Endothelial cell of umbilical vein (primary cell): Measurements from ENCODE around the gene BUD31.

Experiments used
- CTCF ChIP-seq, 2 donors: IDR thresholded peaks; 1 replicate in 1 of 2; 2 replicates in 1 of 2; pipeline ENCODE4 v1.5.1; 2011; ENCODE audit warnings: low read length in 2 of 2, mild to moderate bottlenecking in 2 of 2, moderate library complexity in 2 of 2, control low read depth in 1 of 2, inconsistent platforms in 1 of 2, low read depth in 1 of 2; ENCODE audit not compliant: insufficient read depth in 1 of 2; ENCODE audit errors: extremely low read depth in 1 of 2
- EZH2 ChIP-seq: IDR thresholded peaks from 2 replicates; pipeline ENCODE4 v1.6.1; 2012; ENCODE audit warnings: borderline replicate concordance, low read depth, mild to moderate bottlenecking, moderate library complexity, low read length, inconsistent platforms; ENCODE audit not compliant: severe bottlenecking
- GATA2 ChIP-seq: IDR thresholded peaks from 2 replicates; pipeline ENCODE4 v1.7.0; 2011; ENCODE audit warnings: low read depth, mild to moderate bottlenecking, moderate library complexity, mixed read lengths, low read length; ENCODE audit not compliant: insufficient read length, insufficient read depth
- MAX ChIP-seq: IDR thresholded peaks from 2 replicates; pipeline ENCODE4 v1.6.1; 2011; ENCODE audit not compliant: insufficient read depth, insufficient read length

- TF ChIP-seq CTCF (IDR thresholded peaks at IDR 0.05; ENCODE audit: extremely low read depth in 1 of 2, insufficient read depth in 1 of 2, low read depth in 1 of 2, low read length in 2 of 2) (no peak), MAX (no peak), GATA2 (no peak), EZH2 (no peak)
These were observed 48.4 kb downstream of the BUD31 start for GRCh38 chr7:99457050-99457649.
